Panc1 (cell line): ENCODE results near the gene KAT14. TPM values are rescaled to one million over a fixed set of nuclear protein-coding genes. Genes with fewer than 3 reads are reported as not detected.

Experiments
- ATAC-seq: fragments of 200-7000 bp; cut with Tn5 transposase; 2 replicates; pipeline ENCODE4 v1.9.1; 2020; ENCODE audit warnings: mild to moderate bottlenecking, moderate library complexity
- BruUV-seq: library from RNA; stranded (reverse); fragments of 400-500 nt; replicated peaks from 2 replicates; lab custom pipeline; 2021; lab: Mats Ljungman, UMichigan
- CTCF ChIA-PET: fragments of 300-600 bp; sonication (Branson Sonifier 250); formaldehyde crosslinking; loops from one replicate; lab custom pipeline; 2022; ENCODE audit warnings: antibody characterized with exemption; lab: Charles Lee
- POLR2A ChIA-PET: fragments of 300-600 bp; sonication (Branson Sonifier 250); formaldehyde crosslinking; loops from one replicate; lab custom pipeline; 2022; ENCODE audit warnings: antibody characterized with exemption; lab: Charles Lee
- DNase-seq: peaks from one replicate; pipeline ENCODE4 v3.0.0-alpha.2; 2010; ENCODE audit warnings: low read depth, low spot score
- H3K27ac ChIP-seq: 2 replicates; pipeline ENCODE4 v1.5.1; 2011; ENCODE audit warnings: mild to moderate bottlenecking, low read length, inconsistent platforms
- H3K27me3 ChIP-seq: fragments of 200-500 bp; sonication (Bioruptor generic); 2 replicates; pipeline ENCODE4 v1.6.0; 2014; ENCODE audit warnings: low read length, inconsistent platforms; ENCODE audit not compliant: control insufficient read depth, insufficient read depth
- H3K36me3 ChIP-seq: fragments of 200-500 bp; sonication (Bioruptor generic); 2 replicates; pipeline ENCODE4 v1.5.1; 2014; ENCODE audit warnings: inconsistent platforms, mild to moderate bottlenecking, low read length, moderate library complexity; ENCODE audit not compliant: control insufficient read depth, insufficient read depth
- H3K4me1 ChIP-seq: 2 replicates; pipeline ENCODE4 v1.5.1; 2011; ENCODE audit warnings: inconsistent platforms, mild to moderate bottlenecking, low read length, moderate library complexity; ENCODE audit not compliant: control insufficient read depth, insufficient read depth
- H3K4me3 ChIP-seq, 2 experiments: 2 replicates each; pipeline ENCODE4 v1.5.1; 2011 to 2012; ENCODE audit warnings: low read depth in 2 of 2, low read length in 2 of 2, mild to moderate bottlenecking in 2 of 2, inconsistent platforms in 1 of 2, moderate library complexity in 1 of 2
- H3K9me3 ChIP-seq: fragments of 200-500 bp; sonication (Bioruptor generic); 2 replicates; pipeline ENCODE4 v1.5.1; 2014; ENCODE audit warnings: low read depth, mild to moderate bottlenecking, inconsistent platforms, low read length, moderate library complexity; ENCODE audit not compliant: control insufficient read depth, insufficient read depth
- CTCF ChIP-seq: fragments of 450-650 bp; IDR thresholded peaks from 2 replicates; pipeline ENCODE4 v1.5.1; 2017; ENCODE audit warnings: mild to moderate bottlenecking
- POLR2AphosphoS5 ChIP-seq: IDR thresholded peaks from 2 replicates; pipeline ENCODE4 v1.6.1; 2012; ENCODE audit warnings: mild to moderate bottlenecking, low read depth, low read length, moderate library complexity
- REST ChIP-seq, 2 experiments: IDR thresholded peaks; 2 replicates each; pipeline ENCODE4 v1.6.1; 2011 to 2012; ENCODE audit warnings: low read depth in 2 of 2, control low read depth in 1 of 2, low read length in 1 of 2, mild to moderate bottlenecking in 1 of 2, moderate library complexity in 1 of 2; ENCODE audit not compliant: insufficient read depth in 1 of 2
- SIN3A ChIP-seq: IDR thresholded peaks from 2 replicates; pipeline ENCODE4 v1.6.1; 2012; ENCODE audit warnings: low read depth, mild to moderate bottlenecking, low read length, moderate library complexity, borderline replicate concordance; ENCODE audit not compliant: insufficient read depth
- TCF7L2 ChIP-seq: IDR thresholded peaks from 2 replicates; pipeline ENCODE4 v1.6.1; 2011; ENCODE audit warnings: mild to moderate bottlenecking, low read depth, low read length, inconsistent platforms
- in situ Hi-C: cut with HindIII; loops from 2 replicates; pipeline ENCODE4 v1.10.0; 2016; ENCODE audit warnings: low sequenced_read_pairs, low pct_unique_long_range_greater_than_20kb
- intact Hi-C: fragments of 100-400 bp; cut with micrococcal nuclease; formaldehyde crosslinking; loops from one replicate; pipeline ENCODE4 v1.10.0; 2022; ENCODE audit not compliant: unreplicated experiment
- total RNA-seq: library from RNA; stranded (reverse); gene quantifications from one replicate; pipeline ENCODE4 v1.2.1, GENCODE V29; 2021; ENCODE audit not compliant: unreplicated experiment

The KAT14 gene
- total RNA-seq, 1 experiment from 2014 or later, result 12.7 TPM

- ATAC-seq (no peak), DNase-seq (no peak)
- in situ Hi-C loops (no loop called here), intact Hi-C loops (no loop called here)
- ChIA-PET POLR2A (no interaction called here), CTCF (interaction anchor here (0.6 kb wide), 1 partner anchor 325 kb away, joined by 5 read pairs; no protein-coding TSS in a partner anchor)
- BruUV-seq, result no TSS peak
- Histone ChIP-seq H3K4me3 (peak overlapping the region; percentile 91 to 99), H3K27ac (peak overlapping the region; percentile 89), H3K27me3 (no peaks in the 10 kb centered on the region), H3K9me3 (no peaks in the 10 kb centered on the region), H3K4me1 (peaks cover 8% of the 10 kb centered on the region), H3K36me3 (peaks cover 6% of the 10 kb centered on the region; the same call in 1 of the 2 replicates)
- TF ChIP-seq TCF7L2, result no peak
- no peak for TF ChIP-seq POLR2AphosphoS5
- TF ChIP-seq SIN3A, result no peak
- no peak for TF ChIP-seq REST (IDR thresholded peaks at IDR 0.05; ENCODE audit: insufficient read depth in 1 of 2, low read depth in 2 of 2, low read length in 1 of 2)
- TF ChIP-seq CTCF, result no peak
Observed at GRCh38 chr20:18138639-18139583, 1.2 kb downstream of the KAT14 start.

GRCh38 chr20:18139832-18140231 lies 2.2 kb downstream of the KAT14 start:
- in situ Hi-C loops (no loop called here), intact Hi-C loops (no loop called here)
- H3K4me3 ChIP-seq, result no peak overlapping the region

More at GRCh38 chr20:18139832-18140231, 2.2 kb downstream of the KAT14 start:
- ChIA-PET POLR2A (no interaction called here), CTCF (no interaction called here)
- no peaks in the 10 kb centered on the region for H3K9me3 ChIP-seq
- H3K27ac ChIP-seq, result no peak overlapping the region
- no TSS peak for BruUV-seq
- ATAC-seq (no peak), DNase-seq (no peak)
- H3K36me3 ChIP-seq, result peaks cover 6% of the 10 kb centered on the region; the same call in 1 of the 2 replicates
- no peaks in the 10 kb centered on the region for H3K27me3 ChIP-seq
- H3K4me1 ChIP-seq, result peaks cover 8% of the 10 kb centered on the region
- no peak for TF ChIP-seq TCF7L2
- no peak for TF ChIP-seq CTCF
- TF ChIP-seq POLR2AphosphoS5, result no peak
- TF ChIP-seq REST (IDR thresholded peaks at IDR 0.05; ENCODE audit: insufficient read depth in 1 of 2, low read depth in 2 of 2, low read length in 1 of 2), result no peak
- no peak for TF ChIP-seq SIN3A
